Fibroblast of pulmonary artery (primary cell): Measurements from ENCODE around the gene EPHX1.
"Not testable (repeated sequence)": the region's sequence is repeated elsewhere in the genome, so short reads cannot be mapped to it uniquely, and the experiment has no call there.

Source experiments
- DNase-seq: peaks from one replicate; pipeline ENCODE4 v3.0.0-alpha.2; 2010; ENCODE audit warnings: low read depth
- H3K4me3 ChIP-seq: replicated peaks from 2 replicates; pipeline ENCODE4 v1.5.1; 2011; ENCODE audit warnings: low read depth, mild to moderate bottlenecking, control low read depth, low read length, moderate library complexity
- CTCF ChIP-seq: IDR thresholded peaks from 2 replicates; pipeline ENCODE4 v1.5.1; 2011; ENCODE audit warnings: mild to moderate bottlenecking, control low read depth, low read length, inconsistent platforms; ENCODE audit errors: missing control alignments

EPHX1 gene

GRCh38 chr1:225883616-225884265, 73.8 kb downstream of the EPHX1 start:
- H3K4me3 ChIP-seq, result no peak overlapping the region
- no peak for DNase-seq
- no peak for TF ChIP-seq CTCF

GRCh38 chr1:225885336-225885735, 75.4 kb downstream of the EPHX1 start:
- DNase-seq, result no peak
- no peak overlapping the region for H3K4me3 ChIP-seq
- TF ChIP-seq CTCF, result no peak

GRCh38 chr1:225886159-225887029, 76.5 kb downstream of the EPHX1 start:
- DNase-seq, result no peak
- H3K4me3 ChIP-seq, result no peak overlapping the region
- TF ChIP-seq CTCF, result no peak

GRCh38 chr1:225887030-225887314, 77.0 kb downstream of the EPHX1 start:
- H3K4me3 ChIP-seq, result no peak overlapping the region
- TF ChIP-seq CTCF, result no peak
- DNase-seq, result no peak

GRCh38 chr1:225887554-225888288, 77.8 kb downstream of the EPHX1 start:
- H3K4me3 ChIP-seq, DNase-seq: not testable (repeated sequence)

GRCh38 chr1:225888289-225888897, 78.5 kb downstream of the EPHX1 start:
- no peak overlapping the region for H3K4me3 ChIP-seq
- DNase-seq, result no peak
- no peak for TF ChIP-seq CTCF
